Nephron (organoid): ENCODE results near the gene ZNF26.

Experiments used
- H3K27ac Mint-ChIP-seq, 3 experiments: 2 replicates each; pipeline ENCODE4 v1.8.0; 2020; ENCODE audit warnings: mixed read lengths in 3 of 3, mild to moderate bottlenecking in 2 of 3, moderate library complexity in 1 of 3
- H3K27me3 Mint-ChIP-seq: 2 replicates; pipeline ENCODE4 v1.8.0; 2021; ENCODE audit warnings: low read depth, mild to moderate bottlenecking, moderate library complexity, mixed read lengths
- H3K36me3 Mint-ChIP-seq: 2 replicates; pipeline ENCODE4 v1.8.0; 2020; ENCODE audit warnings: low read depth, mixed read lengths
- H3K4me1 Mint-ChIP-seq: 2 replicates; pipeline ENCODE4 v1.8.0; 2020; ENCODE audit warnings: mixed read lengths
- H3K4me3 Mint-ChIP-seq, 3 experiments: 2 replicates each; pipeline ENCODE4 v1.8.0; 2020; ENCODE audit warnings: mild to moderate bottlenecking in 3 of 3, mixed read lengths in 3 of 3, moderate library complexity in 2 of 3
- H3K9me3 Mint-ChIP-seq: 2 replicates; pipeline ENCODE4 v1.8.0; 2020; ENCODE audit warnings: mixed read lengths
- TF ChIP-seq, protein P1 (sequence below), 3 experiments: fragments of 200-600 bp; sonication (generic); IDR thresholded peaks; one replicate each; pipeline ENCODE4 v1.5.0; 2021; ENCODE audit warnings: antibody characterized with exemption in 3 of 3; ENCODE audit not compliant: unreplicated experiment in 3 of 3

The ZNF26 gene

DNA sequence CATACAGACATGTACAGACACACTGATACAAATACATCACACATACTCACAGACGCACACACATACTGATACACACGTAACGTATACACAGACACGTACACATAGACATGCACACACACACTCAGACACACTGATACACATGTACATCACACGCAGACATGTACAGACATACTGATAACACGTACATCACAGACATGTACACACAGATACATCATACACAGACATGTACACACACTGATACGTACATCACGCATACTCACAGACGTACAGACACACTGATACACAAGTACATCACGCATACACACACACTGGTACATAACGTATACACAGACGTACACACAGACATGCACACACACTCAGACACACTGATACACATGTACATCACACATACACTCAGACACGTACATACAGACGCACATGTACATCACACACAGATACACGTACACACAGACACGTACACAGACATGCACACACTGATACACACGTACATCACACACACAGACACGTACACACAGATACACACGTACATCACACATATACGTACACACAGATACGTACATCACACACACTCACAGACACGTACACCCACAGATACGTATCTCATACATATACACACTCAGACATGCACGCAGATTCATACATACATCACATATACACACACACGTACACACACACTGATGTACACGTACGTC is 35.2 kb upstream of the ZNF26 start:
- Mint-ChIP-seq H3K36me3 (peaks cover 34% of the 10 kb centered on the region), H3K4me1 (peaks cover 11% of the 10 kb centered on the region), H3K27ac (no peak overlapping the region), H3K4me3 (no peak overlapping the region), H3K9me3 (peaks cover 60% of the 10 kb centered on the region), H3K27me3 (peaks cover 9% of the 10 kb centered on the region)
- TF ChIP-seq, protein P1, sequence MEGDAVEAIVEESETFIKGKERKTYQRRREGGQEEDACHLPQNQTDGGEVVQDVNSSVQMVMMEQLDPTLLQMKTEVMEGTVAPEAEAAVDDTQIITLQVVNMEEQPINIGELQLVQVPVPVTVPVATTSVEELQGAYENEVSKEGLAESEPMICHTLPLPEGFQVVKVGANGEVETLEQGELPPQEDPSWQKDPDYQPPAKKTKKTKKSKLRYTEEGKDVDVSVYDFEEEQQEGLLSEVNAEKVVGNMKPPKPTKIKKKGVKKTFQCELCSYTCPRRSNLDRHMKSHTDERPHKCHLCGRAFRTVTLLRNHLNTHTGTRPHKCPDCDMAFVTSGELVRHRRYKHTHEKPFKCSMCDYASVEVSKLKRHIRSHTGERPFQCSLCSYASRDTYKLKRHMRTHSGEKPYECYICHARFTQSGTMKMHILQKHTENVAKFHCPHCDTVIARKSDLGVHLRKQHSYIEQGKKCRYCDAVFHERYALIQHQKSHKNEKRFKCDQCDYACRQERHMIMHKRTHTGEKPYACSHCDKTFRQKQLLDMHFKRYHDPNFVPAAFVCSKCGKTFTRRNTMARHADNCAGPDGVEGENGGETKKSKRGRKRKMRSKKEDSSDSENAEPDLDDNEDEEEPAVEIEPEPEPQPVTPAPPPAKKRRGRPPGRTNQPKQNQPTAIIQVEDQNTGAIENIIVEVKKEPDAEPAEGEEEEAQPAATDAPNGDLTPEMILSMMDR (IDR thresholded peaks at IDR 0.05; ENCODE audit: unreplicated experiment in 3 of 3): no peak

DNA sequence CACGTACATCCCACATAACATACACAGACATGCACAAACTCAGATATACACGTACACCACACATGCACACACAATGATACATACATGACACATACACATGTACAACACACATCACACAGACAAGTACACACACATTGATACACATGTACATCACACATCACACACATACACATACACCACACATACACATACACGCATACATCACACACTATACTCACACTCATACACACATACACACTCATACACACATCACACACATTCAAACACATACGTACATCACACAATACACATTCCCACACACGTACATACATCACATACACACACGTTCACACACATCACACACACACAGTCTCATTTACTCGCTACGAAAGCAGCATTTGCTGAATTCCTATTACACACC is 34.5 kb upstream of the ZNF26 start:
- H3K27me3 Mint-ChIP-seq: peaks cover 13% of the 10 kb centered on the region
- peaks cover 13% of the 10 kb centered on the region for H3K4me1 Mint-ChIP-seq
- no peak overlapping the region for H3K27ac Mint-ChIP-seq
- peaks cover 40% of the 10 kb centered on the region for H3K36me3 Mint-ChIP-seq
- no peak overlapping the region for H3K4me3 Mint-ChIP-seq
- TF ChIP-seq, protein P1 (IDR thresholded peaks at IDR 0.05; ENCODE audit: unreplicated experiment in 3 of 3): no peak
- H3K9me3 Mint-ChIP-seq: peaks cover 61% of the 10 kb centered on the region

DNA sequence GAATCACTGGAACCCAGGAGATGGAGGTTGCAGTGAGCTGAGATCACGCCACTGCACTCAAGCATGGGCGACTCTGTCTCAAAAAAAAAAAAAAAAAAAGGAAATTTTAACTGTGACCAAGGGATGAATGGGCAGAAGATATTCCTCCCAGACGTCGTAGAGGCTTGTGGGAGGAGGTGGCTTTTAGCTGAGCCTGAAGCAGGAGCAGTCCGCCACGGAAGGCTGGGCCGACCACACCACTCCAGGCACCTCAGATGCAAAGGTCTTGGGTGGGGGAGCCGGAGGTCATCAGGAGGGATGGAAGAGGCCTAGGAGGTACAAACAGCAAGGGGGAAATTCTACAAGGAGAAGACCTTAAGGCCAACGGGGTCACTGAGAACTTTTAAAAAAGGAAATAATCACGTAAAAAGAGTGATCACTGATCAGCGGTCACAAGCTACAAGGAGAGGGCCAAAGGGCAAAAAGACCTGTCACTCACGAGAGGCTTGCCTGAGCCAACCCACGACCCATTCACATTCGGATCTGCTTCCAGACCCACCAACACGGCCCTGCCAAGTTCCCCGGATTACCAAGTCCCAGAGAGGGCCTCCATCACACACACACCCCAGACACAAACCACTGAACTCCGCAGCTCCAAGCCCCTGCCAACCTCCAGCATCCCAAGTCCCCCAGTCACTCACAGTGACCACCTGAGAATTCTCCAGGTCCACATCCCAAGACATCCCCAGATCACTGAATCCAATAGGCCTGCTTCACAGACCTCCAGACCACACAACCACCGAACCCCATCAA is 33.6 kb upstream of the ZNF26 start:
- Mint-ChIP-seq H3K27ac (no peak overlapping the region), H3K4me3 (peak overlapping the region; percentile 24 to 60 (median 55)), H3K27me3 (peaks cover 13% of the 10 kb centered on the region), H3K4me1 (peaks cover 15% of the 10 kb centered on the region), H3K9me3 (peaks cover 60% of the 10 kb centered on the region), H3K36me3 (peaks cover 45% of the 10 kb centered on the region)
- TF ChIP-seq, protein P1 (IDR thresholded peaks at IDR 0.05; ENCODE audit: unreplicated experiment in 3 of 3): no peak

DNA sequence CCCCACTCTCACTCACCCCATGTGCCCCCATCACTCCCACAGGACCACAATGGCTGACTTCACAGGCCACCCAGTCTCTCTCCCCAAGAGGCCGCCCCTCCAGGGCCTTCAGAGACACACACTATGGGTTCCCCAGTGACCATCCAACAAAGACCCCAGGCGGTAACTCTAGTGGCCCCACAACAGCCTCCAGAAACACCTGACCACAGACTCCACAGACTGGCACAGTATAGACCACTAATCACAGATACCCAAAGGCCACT is 33.1 kb upstream of the ZNF26 start:
- Mint-ChIP-seq H3K27ac (no peak overlapping the region), H3K4me3 (peak overlapping the region; percentile 24 to 60 (median 55)), H3K27me3 (peaks cover 13% of the 10 kb centered on the region), H3K9me3 (peaks cover 56% of the 10 kb centered on the region), H3K4me1 (peaks cover 15% of the 10 kb centered on the region), H3K36me3 (peaks cover 45% of the 10 kb centered on the region)
- TF ChIP-seq, protein P1 (IDR thresholded peaks at IDR 0.05; ENCODE audit: unreplicated experiment in 3 of 3): no peak

DNA sequence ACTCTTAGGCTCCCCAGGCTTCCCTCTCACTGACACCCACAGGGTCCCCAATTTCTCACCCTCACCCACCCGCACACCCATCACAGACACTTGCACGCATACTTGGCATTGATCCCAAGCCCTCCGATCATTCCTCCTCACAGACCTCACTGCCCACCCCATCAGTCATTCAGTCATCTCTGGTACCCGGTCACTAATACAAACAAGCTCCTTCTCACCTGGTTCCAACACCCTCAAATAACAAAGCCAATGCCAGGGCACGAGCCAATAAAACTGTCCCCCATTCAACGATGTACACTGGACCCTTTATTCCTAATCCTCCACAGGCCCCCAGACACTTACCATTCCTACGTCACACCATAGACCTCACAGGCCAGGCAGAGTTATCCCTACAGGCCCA is 32.4 kb upstream of the ZNF26 start:
- H3K4me1 Mint-ChIP-seq: peaks cover 15% of the 10 kb centered on the region
- H3K4me3 Mint-ChIP-seq: peak overlapping the region; percentile 58 to 75 (median 66)
- H3K36me3 Mint-ChIP-seq: peaks cover 48% of the 10 kb centered on the region
- TF ChIP-seq, protein P1 (IDR thresholded peaks at IDR 0.05; ENCODE audit: unreplicated experiment in 3 of 3): no peak
- H3K27me3 Mint-ChIP-seq: peaks cover 13% of the 10 kb centered on the region
- peaks cover 50% of the 10 kb centered on the region for H3K9me3 Mint-ChIP-seq
- no peak overlapping the region for H3K27ac Mint-ChIP-seq
